H1 (cell line): ENCODE data around the gene COX7A2. TPM values are rescaled to one million over a fixed set of nuclear protein-coding genes. Genes with fewer than 3 reads are reported as not detected.

Experiments
- ATF3 ChIP-seq: IDR thresholded peaks from 2 replicates; pipeline ENCODE4 v1.6.1; 2011; ENCODE audit warnings: low read depth, mild to moderate bottlenecking, low read length; ENCODE audit not compliant: insufficient read depth
- CHD7 ChIP-seq: fragments of 300-600 bp; sonication (generic); IDR thresholded peaks from 2 replicates; pipeline ENCODE4 v1.7.1; 2012; ENCODE audit warnings: low read length, moderate library complexity, mild to moderate bottlenecking, inconsistent platforms; ENCODE audit not compliant: insufficient replicate concordance
- NANOG ChIP-seq: IDR thresholded peaks from 2 replicates; pipeline ENCODE4 v1.6.1; 2011; ENCODE audit warnings: low read length, low read depth, mild to moderate bottlenecking, inconsistent platforms; ENCODE audit not compliant: insufficient read depth, poor library complexity, severe bottlenecking
- polyA plus RNA-seq, 7 experiments: library from polyadenylated mRNA; depleted of rRNA in 3 of 7; stranded (reverse) in 5 of 7; unstranded in 2 of 7; fragments of >200 nt in 5 of 7; fragments of 200-250 nt in 2 of 7; gene quantifications; 1 replicate in 5 of 7; 2 replicates in 1 of 7; 4 replicates in 1 of 7; pipeline versions ENCODE4 v1.2.1 to v1.2.3, GENCODE V29; 2011 to 2013; ENCODE audit warnings: missing spikeins in 2 of 7, mixed read lengths in 2 of 7
- total RNA-seq: library from RNA; stranded (reverse); fragmentation: NEBNext Ultra II Directional; extraction: Animal tissue kit (Norgen Biotek cat#: 25700); gene quantifications from 2 replicates; pipeline ENCODE4 v1.2.1, GENCODE V29; 2021

The COX7A2 gene
- total and polyA plus RNA-seq, 2 of the 8 experiments (the other 6 are each of a cell fraction or from before 2014, with no cell fraction given): 262 to 468 TPM

GRCh38 chr6:75213112-75213511, 30.5 kb downstream of the COX7A2 start (continued):
- TF ChIP-seq CHD7 (peak; percentile 29), NANOG (peak; percentile 77), ATF3 (no peak)
